GM19043 (cell line): ENCODE measurements around the gene OR7G3.

Experiments used
- ATAC-seq: cut with Tn5 transposase; IDR thresholded peaks from one replicate; pipeline ENCODE4 v1.9.1; 2021; ENCODE audit warnings: low read depth; ENCODE audit not compliant: unreplicated experiment

The OR7G3 gene

GRCh38 chr19:9109959-9110358 lies 16.8 kb downstream of the OR7G3 start:
- no peak for ATAC-seq

- ATAC-seq: no peak
These were observed 19.4 kb downstream of the OR7G3 start, which contains the start of gene OR7G2 for GRCh38 chr19:9107375-9107774. TSS of gene OR7G2 (minus strand) at chr19:9107475. CDS start at chr19:9103243, 4,232 bp downstream.

DNA sequence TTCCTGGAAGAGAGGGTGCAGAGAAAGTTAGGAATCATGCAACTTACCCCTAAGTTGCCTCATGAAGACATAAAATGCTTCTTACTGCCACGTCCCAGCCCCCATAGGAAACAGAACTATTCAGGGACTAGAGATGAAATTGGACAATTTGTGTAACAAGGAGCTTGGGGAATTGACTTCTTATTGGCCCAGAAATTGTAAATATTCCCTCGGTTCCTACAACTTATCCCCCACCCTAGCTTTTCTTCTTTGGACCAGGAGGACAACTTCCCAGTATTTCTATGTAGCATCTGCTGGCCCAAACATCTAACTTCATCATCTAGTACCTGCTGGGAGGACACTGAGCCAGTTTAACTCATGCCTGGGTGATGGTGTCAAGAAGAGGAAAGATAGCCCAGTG lies 40.0 kb downstream of the OR7G3 start, which contains the start of gene OR1M1:
OR1M1 (plus strand) TSS at position 301 of the 400 bp plus-strand sequence. CDS start 6,184 bp downstream, outside the sequence.
- ATAC-seq: no peak

DNA sequence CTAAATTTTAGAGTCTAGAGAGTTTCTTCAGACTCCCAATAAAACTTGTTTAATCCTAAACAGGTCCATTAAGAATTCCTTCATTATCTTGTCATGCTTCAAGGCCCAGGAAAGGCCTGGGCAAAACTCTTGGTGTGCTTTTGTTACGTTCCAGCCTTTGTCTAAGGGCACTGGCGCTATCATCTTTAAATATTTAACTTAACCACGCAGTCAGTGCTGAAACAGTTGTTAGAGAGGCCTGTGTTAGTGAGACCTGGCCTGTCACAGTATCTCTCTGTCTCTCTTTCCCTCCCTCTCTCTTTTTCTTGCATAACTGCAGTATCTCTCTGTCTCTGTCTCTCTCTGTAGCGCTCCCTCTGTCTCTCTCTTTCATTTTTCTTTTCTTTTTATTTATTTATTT lies 48.1 kb downstream of the OR7G3 start:
- no peak for ATAC-seq

DNA sequence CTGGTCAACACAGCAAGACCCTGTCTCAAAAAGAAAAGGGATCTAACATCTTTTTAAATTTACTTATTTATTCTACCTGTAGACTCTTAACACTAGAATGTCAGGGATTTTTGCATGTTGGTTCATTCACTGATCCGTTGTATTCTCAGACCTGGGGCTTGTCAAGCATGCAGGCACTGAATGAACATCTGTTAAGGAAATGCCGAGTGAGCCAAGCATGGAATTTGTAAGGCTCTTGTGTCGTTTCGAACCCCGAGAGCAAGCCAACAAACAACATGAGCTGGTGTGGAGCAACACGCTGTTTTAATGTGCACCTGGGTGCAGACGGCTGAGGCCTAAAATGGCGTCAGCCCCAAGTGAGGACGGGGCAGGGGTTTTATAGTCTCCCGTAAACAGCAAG lies 49.8 kb downstream of the OR7G3 start:
- no peak for ATAC-seq
